ENCODE measurements around the gene TMOD2.

DNA sequence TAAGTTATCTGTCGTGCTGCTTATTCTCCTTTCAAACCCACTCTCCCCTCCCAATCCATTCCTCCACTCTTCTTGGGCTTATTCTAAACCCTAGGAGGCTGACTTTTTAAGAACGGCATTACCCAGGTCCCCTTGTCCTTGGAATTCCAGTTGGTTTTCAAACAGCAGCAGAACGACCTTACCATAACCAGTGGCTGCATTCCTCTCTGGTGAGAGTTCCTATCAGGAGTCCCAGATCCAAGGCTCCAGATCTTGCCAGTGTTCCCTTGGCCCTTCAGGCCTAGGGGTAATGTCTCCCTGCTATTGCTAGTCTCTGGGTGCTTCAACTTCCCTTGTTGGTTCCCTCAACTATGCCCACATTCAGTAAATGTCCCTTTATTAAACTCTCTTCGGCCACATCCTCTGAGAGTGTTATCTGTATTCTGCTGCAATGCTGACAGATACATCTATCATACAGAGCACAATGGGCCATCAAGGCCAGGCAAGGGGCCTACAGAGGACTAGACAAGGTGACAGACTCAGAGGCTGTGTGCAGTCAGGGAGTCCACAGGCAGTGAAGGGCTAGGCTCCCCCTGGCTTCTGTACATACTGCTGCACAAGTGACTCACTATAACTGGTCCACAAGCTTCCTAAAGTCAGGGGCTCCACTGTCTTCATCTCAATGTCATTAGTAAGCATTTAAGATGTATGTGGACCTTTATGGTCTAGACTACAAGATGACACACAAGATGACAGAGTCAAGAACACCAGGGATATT, 24.1 kb upstream of the TMOD2 start:
- TF ChIP-seq EZH2 (IDR thresholded peaks at IDR 0.05; ENCODE audit: insufficient read depth, poor library complexity, severe bottlenecking) (no peak), EZH2phosphoT487 (IDR thresholded peaks at IDR 0.05; ENCODE audit: insufficient read depth, low read depth) (no peak)
